Putamen (tissue), 1 donor: ENCODE measurements around the gene GNAS.

Experiments
- DNase-seq: peaks from one replicate; pipeline ENCODE4 v3.0.0-alpha.2; 2016; ENCODE audit warnings: low spot score

GNAS gene

DNA sequence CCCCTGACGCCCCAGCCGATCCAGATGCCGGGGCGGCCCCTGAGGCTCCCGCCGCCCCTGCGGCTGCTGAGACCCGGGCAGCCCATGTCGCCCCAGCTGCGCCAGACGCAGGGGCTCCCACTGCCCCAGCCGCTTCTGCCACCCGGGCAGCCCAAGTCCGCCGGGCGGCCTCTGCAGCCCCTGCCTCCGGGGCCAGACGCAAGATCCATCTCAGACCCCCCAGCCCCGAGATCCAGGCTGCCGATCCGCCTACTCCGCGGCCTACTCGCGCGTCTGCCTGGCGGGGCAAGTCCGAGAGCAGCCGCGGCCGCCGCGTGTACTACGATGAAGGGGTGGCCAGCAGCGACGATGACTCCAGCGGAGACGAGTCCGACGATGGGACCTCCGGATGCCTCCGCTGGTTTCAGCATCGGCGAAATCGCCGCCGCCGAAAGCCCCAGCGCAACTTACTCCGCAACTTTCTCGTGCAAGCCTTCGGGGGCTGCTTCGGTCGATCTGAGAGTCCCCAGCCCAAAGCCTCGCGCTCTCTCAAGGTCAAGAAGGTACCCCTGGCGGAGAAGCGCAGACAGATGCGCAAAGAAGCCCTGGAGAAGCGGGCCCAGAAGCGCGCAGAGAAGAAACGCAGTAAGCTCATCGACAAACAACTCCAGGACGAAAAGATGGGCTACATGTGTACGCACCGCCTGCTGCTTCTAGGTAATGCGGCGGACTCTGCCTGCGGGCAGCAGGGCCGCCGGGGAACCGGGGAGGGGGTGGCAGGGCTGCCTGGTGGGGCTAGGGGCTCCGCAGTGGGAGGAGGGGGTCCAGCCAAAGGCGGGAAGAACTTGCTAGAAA is 2.3 kb downstream of the GNAS start:
- DNase-seq = no peak

GRCh38 chr20:58855506-58856389 is 3.2 kb downstream of the GNAS start:
- DNase-seq = no peak

- no peak for DNase-seq
Observed at GRCh38 chr20:58863044-58863790, 10.7 kb downstream of the GNAS start.

DNA sequence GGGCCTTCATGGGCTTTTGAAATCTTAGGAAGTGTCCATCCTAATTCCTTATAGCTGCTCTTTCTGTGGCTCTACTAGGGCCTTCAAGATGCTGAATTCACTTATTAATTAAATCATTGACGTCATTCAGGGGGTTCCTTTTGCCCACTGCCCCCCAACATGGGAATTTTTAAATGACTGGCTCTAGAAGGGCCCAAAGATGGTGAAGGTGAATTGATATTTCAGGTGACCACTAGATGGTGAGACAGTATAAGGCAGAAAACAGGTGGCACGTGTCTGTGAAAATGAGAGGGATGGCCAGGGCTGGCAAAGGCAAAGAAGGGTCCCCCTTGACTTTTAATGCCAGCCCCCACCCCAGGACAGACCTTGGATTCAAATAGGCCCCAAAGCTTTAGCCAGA is 11.8 kb downstream of the GNAS start:
- DNase-seq = no peak

DNA sequence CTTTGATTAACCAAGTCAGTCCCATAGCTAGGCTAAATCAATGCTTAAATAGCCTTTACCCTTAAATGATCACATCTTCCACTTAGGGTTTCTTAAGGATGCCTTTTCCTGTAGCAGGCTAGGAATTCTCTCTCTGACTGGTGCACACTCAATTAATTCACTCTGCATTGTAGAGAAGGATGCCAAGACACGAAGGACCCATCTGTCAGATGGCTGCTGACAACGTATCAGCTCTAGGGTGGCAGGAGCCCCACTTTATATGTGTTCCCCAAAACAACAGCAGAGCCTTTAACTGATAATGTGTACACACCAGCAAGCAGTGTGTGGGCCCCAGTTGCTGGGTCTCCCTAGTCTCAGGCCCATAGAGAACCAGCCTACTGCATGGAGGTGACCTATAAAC is 13.3 kb downstream of the GNAS start:
- DNase-seq = no peak

GRCh38 chr20:58867211-58867610 is 14.7 kb downstream of the GNAS start:
- DNase-seq = no peak

DNA sequence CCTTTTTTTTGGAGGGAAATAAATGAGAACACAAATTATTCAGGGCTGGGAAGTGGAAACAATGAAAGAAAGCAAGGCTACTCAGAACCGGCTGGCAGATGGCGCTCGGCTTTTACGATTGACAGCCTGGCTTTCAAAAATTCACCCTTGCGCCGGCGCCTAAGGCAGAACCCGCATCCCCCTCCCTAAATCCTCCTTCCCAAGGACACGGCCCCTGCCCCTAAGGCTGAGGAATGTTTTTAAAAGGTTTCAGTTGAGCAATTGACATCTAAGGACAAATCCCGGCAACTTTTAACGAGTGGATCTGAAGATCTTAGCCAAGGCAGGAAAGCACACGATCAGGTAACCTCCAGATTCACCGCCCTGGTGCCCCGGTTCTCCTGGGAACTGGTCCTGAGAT is 16.3 kb downstream of the GNAS start:
- DNase-seq = no peak

DNA sequence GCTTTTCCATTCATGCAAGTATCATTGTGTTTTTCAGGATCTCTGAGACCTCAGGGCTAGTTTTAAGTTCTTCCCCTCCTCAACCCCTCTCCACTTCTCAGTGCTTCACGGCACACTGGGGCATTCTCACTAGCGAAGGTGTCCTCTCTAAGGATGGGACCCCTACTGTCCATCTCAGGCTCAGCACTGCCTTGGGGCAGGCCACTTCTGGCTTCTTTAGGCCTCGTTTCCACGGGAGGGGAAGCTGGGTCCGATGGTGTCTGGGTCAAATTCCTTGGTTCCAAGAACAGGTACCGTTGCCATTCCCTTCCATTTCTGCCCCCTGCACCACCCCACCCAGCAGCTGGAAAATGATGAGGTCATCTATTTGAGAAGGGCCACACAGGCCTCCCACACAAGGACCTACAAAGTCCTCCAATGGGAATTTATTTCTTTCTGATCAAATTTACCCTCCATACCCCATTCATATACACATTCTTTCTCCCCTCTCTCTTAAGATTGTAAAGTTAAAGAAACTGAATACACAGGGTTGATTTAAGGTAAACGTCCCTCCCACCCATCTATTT is 17.2 kb downstream of the GNAS start:
- no peak for DNase-seq

DNA sequence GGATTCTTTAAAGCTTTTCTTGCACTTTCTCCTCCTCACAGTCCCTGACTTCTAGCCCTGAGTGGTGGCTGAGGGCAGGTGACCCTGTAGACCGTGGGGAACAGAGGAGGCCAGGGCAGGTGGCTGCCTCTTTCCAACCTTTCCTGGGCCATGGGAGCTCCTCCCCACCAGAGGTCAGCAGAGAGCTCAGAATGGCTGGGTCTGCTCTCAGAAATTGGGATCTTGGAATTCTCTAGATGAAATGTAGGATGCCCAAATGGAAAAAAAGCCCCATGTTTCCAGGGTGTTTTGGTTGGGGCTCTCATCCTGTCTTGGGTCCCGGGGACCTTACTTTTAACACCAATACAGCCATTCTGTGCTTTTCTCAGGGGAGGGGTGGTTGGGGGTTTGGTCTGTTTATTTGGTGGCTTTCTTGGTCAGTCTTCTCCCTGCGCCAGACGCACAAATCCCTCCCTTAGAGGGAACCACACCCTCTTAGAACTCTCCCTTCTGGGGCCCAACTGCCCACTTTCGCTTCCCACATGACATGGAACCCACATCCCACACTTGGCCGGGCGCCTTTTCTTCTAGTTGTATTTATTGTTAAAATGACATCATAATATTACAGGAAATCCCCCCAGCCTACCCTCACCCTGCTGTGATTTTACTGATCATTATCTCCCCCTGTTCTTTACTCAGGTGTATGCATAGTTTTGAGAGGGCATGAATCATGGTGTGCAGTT is 17.9 kb downstream of the GNAS start:
- DNase-seq = no peak

DNA sequence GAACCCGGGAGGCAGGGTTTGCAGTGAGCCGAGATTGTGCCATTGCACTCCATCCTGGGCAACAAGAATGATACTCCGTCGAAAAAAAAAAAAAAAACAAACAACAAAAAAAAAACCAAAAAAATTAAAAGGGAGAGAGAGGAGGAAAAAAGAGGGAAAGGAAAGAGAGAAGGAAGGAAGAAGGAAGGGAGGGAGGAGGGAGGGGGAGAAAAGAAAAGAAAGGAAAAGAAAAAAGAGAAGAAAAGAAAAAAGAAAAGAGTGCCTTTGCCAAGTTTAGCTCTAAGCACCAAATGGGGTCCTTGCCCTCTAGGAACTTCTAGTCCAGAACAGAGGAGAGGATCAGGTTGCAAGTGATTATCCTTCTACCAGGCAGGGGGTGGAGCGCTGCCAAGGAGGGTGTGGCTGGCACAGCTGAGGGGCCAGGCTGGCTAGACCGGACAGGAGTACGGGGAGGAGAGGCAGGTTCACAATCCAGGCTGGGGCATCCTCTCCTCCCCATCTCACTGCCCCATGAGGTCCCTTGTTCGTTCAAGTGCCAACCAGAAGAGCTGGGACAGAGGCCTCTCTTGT is 19.1 kb downstream of the GNAS start:
- DNase-seq = no peak

DNA sequence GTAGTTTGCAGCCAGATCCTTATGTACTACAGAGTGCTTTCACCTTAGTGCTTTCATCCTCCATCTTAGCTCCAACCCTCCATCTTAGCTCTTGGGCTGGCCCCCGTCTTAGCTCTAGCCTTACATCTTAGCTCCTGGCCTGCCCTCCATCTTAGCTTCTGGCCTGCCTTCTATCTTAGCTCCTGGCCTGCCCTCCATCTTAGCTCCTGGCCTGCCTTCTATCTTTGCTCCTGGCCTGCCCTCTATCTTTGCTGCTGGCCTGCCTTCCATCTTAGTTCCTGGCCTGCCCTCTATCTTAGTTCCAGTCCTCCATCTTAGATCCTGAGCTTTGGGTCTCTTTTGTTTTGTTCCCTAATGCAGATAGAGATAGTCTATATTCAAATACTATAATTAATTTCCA is 22.0 kb downstream of the GNAS start:
- no peak for DNase-seq

- DNase-seq = no peak
Observed at GRCh38 chr20:58875111-58875510, 22.6 kb downstream of the GNAS start.

- no peak for DNase-seq
Observed at GRCh38 chr20:58875541-58876134, 23.1 kb downstream of the GNAS start.

GRCh38 chr20:58876437-58876836 is 23.9 kb downstream of the GNAS start:
- DNase-seq = no peak

- no peak for DNase-seq
Observed at GRCh38 chr20:58877050-58877975, 24.8 kb downstream of the GNAS start.

- DNase-seq = no peak
Observed at GRCh38 chr20:58877976-58878360, 25.5 kb downstream of the GNAS start.

DNA sequence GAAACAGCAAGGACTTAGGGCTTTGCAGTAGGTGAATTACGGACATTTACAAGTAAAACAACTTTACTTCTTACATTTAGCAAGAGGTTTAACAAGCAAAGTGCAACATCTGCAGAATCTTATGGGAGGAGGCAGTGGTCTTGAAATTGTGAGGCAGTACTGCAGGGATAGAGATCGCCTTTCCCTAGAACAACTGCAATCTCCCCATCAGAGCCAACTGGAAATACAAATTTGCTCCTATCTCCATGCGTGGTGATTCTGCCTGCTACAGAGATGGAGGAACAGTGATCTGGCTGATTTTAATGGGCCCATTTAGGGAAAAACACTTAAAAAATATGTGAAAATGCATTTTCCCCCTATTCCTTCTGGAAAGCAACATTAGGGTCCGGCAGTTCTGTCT is 25.9 kb downstream of the GNAS start:
- DNase-seq = no peak

DNA sequence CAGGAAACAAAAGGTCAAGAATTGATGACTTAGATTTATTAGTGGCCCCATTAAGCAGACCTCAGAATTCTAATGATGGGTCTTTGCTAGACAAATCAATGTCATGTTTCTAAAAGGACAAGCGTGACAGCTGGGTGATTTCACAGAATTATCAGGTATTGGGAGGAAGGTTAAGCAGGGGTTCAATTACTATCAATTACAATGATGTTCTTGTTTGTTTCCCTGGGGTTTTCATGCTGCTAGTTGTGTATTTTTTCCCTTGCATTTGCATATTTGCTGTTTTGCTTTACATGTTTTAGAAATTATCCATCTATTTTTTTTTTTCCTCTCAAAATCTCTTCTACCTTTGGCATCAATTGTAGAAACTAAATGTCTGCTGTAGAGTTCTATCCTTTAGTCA is 27.9 kb downstream of the GNAS start:
- no peak for DNase-seq

DNA sequence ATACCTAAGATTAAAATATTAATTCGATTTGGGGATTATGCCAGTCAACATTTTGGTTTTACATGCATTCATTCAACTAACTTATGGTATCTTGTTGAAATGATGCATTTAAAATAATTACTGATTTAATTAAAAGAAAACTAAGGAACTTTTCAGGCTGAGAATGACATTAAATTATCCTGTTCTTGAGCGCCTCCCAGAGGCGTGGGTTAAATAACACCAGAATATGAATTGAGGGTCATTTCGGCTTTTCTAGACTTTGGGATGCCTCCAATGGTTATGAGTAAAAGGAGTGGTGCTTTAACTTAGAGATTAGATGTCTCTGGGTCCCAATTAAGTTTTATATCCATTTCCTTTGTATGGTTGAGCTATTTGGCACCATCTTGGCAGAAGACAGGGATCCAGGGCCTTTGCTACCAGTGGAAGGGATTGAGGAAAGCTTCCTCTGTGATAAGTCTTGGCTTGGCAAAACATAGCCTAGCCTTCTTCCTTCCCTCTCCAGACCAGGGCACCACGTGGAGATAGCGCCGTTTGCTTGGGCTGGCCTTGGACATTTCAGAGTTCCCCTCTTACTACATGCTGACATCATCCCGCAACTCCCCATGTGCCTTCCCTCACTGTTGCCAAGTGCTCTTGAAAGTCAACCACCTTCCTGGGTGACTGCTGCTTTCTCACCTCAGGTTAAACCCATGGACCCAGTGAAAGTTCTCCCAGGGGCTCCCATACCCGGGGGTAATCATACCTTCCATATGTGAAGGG is 28.7 kb downstream of the GNAS start:
- DNase-seq = no peak
